Right atrium auricular region (tissue), 2 donors: ENCODE data around the gene PSMA7. TPM values are rescaled to one million over a fixed set of nuclear protein-coding genes. Genes with fewer than 3 reads are reported as not detected.

Experiments
- DNase-seq: peaks from one replicate; pipeline ENCODE4 v3.0.0-alpha.2; 2019; ENCODE audit warnings: low spot score
- H3K27ac ChIP-seq, 2 donors: fragments of 200-600 bp; sonication (generic); 1 replicate in 1 of 2; 2 replicates in 1 of 2; pipeline ENCODE4 v1.5.1; 2016 to 2019
- H3K27me3 ChIP-seq, 2 donors: fragments of 200-600 bp; sonication (generic); one replicate each; pipeline versions ENCODE4 v1.5.1 to v1.6.0; 2017 to 2019
- H3K36me3 ChIP-seq: fragments of 200-600 bp; sonication (generic); one replicate; pipeline ENCODE4 v1.5.1; 2016
- H3K4me1 ChIP-seq, 2 donors: fragments of 200-600 bp; sonication (generic); one replicate each; pipeline versions ENCODE4 v1.5.1 to v1.6.0; 2017 to 2019
- H3K4me3 ChIP-seq, 2 donors: fragments of 200-600 bp; sonication (generic); 1 replicate in 1 of 2; 2 replicates in 1 of 2; pipeline ENCODE4 v1.5.1; 2017 to 2019; ENCODE audit warnings: mild to moderate bottlenecking in 1 of 2, moderate library complexity in 1 of 2
- H3K9me3 ChIP-seq, 2 donors: fragments of 200-600 bp; sonication (generic); one replicate each; pipeline ENCODE4 v1.5.1; 2019
- total RNA-seq, 2 donors: library from RNA; depleted of rRNA; stranded (reverse); fragments of >200 nt; gene quantifications; one replicate each; pipeline ENCODE4 v1.1.0, GENCODE V29; 2016
- TF ChIP-seq, protein P1 (sequence below), 2 donors: fragments of 200-600 bp; sonication (generic); IDR thresholded peaks; one replicate each; pipeline ENCODE4 v1.5.1; 2019; ENCODE audit warnings: antibody characterized with exemption in 2 of 2

PSMA7 gene
- total RNA-seq, 2 donors from 2014 or later, result 258 to 313 TPM

DNA sequence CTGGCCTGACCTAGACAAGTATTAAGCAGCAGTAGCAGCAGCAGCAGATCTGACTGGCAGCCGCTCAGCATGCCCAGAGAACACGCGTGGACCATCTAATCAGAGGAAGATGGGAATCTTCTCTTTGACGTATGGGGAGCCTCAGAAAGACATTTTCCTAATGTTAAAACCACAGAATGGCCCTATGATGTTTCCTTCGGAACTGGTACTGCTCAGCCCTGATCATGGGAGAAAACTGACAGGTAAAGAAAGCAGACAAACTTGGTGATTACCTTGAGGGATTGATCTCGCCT is 6.2 kb downstream of the PSMA7 start:
- Histone ChIP-seq H3K9me3 (no peaks in the 10 kb centered on the region), H3K4me3 (no peak overlapping the region), H3K36me3 (peaks cover 85% of the 10 kb centered on the region), H3K27me3 (no peaks in the 10 kb centered on the region), H3K27ac (no peak overlapping the region), H3K4me1 (peaks cover 0 to 57% of the 10 kb centered on the region in 2 donors)
- DNase-seq, result no peak
- TF ChIP-seq, protein P1, sequence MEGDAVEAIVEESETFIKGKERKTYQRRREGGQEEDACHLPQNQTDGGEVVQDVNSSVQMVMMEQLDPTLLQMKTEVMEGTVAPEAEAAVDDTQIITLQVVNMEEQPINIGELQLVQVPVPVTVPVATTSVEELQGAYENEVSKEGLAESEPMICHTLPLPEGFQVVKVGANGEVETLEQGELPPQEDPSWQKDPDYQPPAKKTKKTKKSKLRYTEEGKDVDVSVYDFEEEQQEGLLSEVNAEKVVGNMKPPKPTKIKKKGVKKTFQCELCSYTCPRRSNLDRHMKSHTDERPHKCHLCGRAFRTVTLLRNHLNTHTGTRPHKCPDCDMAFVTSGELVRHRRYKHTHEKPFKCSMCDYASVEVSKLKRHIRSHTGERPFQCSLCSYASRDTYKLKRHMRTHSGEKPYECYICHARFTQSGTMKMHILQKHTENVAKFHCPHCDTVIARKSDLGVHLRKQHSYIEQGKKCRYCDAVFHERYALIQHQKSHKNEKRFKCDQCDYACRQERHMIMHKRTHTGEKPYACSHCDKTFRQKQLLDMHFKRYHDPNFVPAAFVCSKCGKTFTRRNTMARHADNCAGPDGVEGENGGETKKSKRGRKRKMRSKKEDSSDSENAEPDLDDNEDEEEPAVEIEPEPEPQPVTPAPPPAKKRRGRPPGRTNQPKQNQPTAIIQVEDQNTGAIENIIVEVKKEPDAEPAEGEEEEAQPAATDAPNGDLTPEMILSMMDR (IDR thresholded peaks at IDR 0.05), result no peak

DNA sequence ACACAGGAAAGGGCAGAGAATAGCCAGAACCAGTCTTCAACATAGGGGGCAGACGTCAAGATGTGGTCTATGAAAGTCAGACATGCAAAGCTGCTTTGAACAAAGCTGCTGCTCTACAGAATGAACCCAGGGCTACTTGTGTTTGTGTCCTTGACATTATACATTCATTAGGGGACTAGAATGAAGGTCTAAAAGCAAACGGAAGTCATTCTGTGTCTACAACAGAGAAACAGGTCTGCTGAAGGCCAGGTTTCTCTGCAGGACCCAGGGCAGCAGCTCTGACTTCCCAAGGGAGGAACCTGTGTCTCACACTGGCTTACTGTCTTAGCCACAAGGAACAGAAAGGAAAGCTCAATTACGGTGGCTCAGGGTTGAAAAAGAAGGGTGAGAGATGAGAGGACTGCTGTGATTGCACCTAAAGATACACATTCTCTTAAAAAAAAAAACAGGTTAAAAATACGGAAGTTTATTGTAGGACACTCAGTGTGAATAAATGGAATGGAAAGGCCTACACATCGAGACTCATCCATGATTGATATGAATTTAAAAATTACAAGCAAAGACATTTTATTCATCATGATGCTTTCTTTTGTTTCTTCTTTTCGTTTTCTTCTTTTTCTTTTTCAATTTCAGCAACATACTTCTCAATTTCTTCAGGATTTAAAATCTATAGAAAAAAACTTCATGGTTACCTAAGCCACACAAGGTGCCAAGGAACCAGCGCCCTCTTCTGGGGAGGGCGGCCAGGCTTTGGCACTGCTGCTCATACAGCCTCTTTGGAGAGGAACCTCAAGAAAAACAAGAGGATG is 6.7 kb downstream of the PSMA7 start:
- Histone ChIP-seq H3K27ac (no peak overlapping the region), H3K9me3 (no peaks in the 10 kb centered on the region), H3K4me1 (peaks cover 0 to 57% of the 10 kb centered on the region in 2 donors), H3K36me3 (peaks cover 90% of the 10 kb centered on the region), H3K27me3 (no peaks in the 10 kb centered on the region), H3K4me3 (no peak overlapping the region)
- TF ChIP-seq, protein P1 (IDR thresholded peaks at IDR 0.05), result peak; percentile 68 to 80
- DNase-seq, result peak; percentile 79

DNA sequence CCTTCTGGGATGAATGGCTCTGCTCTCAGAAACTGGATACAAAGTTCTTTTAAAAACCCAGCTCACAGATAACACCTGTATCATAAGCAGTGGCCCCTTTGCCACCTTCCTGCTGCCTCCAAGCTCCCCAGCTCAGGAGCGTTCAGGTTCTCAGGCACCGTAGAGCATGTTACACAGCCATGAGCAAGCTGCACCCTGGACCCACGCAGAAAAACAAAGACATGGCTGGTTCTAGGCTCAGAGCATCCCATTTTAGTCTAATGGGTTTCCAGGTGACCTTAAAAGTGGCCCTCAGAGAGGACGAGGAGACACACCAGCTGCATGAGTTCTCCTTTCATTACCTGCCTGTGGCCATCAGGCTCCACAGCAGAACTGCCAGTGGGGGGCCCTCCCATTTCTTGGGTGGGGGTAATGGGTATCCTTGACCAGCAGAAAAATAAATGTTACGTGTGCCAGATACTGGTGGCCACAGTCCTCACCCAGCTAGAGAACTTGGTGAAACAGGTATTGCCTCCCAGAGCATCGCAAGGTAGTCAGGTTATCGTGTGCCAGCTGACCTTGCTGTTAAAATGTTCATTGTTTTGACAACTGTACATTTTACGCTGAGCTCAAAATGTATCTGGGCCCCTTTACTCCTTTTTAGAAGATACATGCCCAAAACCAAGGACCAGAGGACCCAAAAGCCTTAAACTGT is 7.5 kb downstream of the PSMA7 start:
- peaks cover 0 to 50% of the 10 kb centered on the region in 2 donors for H3K4me1 ChIP-seq

DNA sequence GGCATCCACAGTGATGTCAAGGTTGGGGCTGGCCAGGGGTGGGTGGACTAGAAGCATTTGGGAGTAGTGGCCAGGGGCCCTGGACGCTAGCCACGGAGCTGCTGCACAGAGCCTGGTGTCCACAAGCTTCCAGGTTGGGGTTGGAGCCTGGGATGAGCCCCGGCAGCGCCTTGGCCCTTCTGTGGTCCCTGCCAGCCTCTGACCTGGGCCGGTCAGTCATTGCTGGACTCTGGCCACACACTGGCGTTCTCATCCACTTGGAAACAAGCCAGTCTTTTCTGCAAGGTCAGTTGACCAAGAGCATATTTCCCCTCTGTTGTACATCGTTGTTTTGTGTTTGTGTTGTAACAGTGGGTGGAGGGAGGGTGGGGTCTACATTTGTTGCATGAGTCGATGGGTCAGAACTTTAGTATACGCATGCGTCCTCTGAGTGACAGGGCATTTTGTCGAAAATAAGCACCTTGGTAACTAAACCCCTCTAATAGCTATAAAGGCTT is 8.4 kb downstream of the PSMA7 start:
- Histone ChIP-seq H3K4me1 (peaks cover 0 to 41% of the 10 kb centered on the region in 2 donors), H3K9me3 (no peaks in the 10 kb centered on the region), H3K36me3 (peaks cover 96% of the 10 kb centered on the region), H3K4me3 (no peak overlapping the region), H3K27ac (peak overlapping the region; percentile 51 to 65), H3K27me3 (no peaks in the 10 kb centered on the region)
- TF ChIP-seq, protein P1 (IDR thresholded peaks at IDR 0.05), result no peak
- DNase-seq, result peak; percentile 82

More for the DNA sequence above, 7.5 kb downstream of the PSMA7 start:
- no peak for DNase-seq
- TF ChIP-seq, protein P1 (IDR thresholded peaks at IDR 0.05), result no peak
- Histone ChIP-seq H3K4me3 (no peak overlapping the region), H3K36me3 (peaks cover 96% of the 10 kb centered on the region), H3K27me3 (no peaks in the 10 kb centered on the region), H3K27ac (peak overlapping the region in 1 of 2 donors; percentile 11), H3K9me3 (no peaks in the 10 kb centered on the region)

DNA sequence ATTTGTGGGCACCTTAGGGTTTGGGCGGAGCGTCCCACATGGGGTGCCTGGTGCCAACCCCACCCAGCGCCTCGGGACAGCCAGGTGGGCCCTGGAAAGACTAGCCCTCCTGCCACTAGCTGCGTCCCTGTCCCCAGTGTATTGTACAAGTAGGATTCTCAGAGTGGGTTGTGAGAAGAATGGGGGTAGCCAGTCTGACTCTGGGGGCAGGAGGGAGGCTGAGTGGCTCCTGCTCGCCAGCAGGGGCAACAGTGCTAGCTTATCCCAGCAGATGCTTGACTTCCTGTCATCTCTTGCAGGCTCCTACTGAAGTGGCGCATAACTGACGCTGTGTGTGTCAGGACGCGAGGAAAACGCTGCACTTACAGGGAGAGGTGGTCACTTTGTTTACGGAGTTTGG is 9.3 kb downstream of the PSMA7 start:
- no peak for DNase-seq
- TF ChIP-seq, protein P1 (IDR thresholded peaks at IDR 0.05), result peak in 1 of 2 donors; percentile 45
- Histone ChIP-seq H3K27ac (peak overlapping the region; percentile 51 to 65), H3K36me3 (peaks cover 96% of the 10 kb centered on the region), H3K4me3 (no peak overlapping the region), H3K4me1 (peaks cover 0 to 38% of the 10 kb centered on the region in 2 donors), H3K27me3 (no peaks in the 10 kb centered on the region), H3K9me3 (no peaks in the 10 kb centered on the region)
